A549 (cell line): Measurements from ENCODE around the gene CACNA1C.

ENCODE experiments used
- CTCF ChIP-seq: fragments of >200 bp; sonication (Bioruptor Twin); formaldehyde crosslinking; IDR thresholded peaks from 3 replicates; pipeline ENCODE4 v1.5.1; 2016
- ELK1 ChIP-seq: fragments of 150-350 bp; IDR thresholded peaks from 2 replicates; pipeline ENCODE4 v1.6.1; 2014; ENCODE audit warnings: low read depth, mild to moderate bottlenecking, low read length
- EP300 ChIP-seq, 2 experiments: fragments of >200 bp; sonication (Bioruptor Twin); formaldehyde crosslinking; IDR thresholded peaks; 2 replicates in 1 of 2; 3 replicates in 1 of 2; pipeline ENCODE4 v1.6.1; 2016 to 2017
- ESRRA ChIP-seq: fragments of 150-350 bp; IDR thresholded peaks from 2 replicates; pipeline ENCODE4 v1.6.1; 2014; ENCODE audit warnings: mild to moderate bottlenecking, low read length, borderline replicate concordance
- JUN ChIP-seq, 2 experiments: fragments of >200 bp; sonication (Bioruptor Twin); formaldehyde crosslinking; IDR thresholded peaks; 2 replicates in 1 of 2; 3 replicates in 1 of 2; pipeline ENCODE4 v1.6.1; 2016 to 2017
- MAX ChIP-seq: IDR thresholded peaks from 2 replicates; pipeline ENCODE4 v1.6.1; 2012
- POLR2A ChIP-seq: IDR thresholded peaks from 2 replicates; pipeline ENCODE4 v1.6.1; 2012; ENCODE audit warnings: mild to moderate bottlenecking, low read length
- REST ChIP-seq: fragments of 200-600 bp; sonication (generic); IDR thresholded peaks from 2 replicates; pipeline ENCODE4 v1.6.1; 2016; ENCODE audit warnings: antibody characterized with exemption, mild to moderate bottlenecking, moderate library complexity
- USF2 ChIP-seq: fragments of 450-650 bp; IDR thresholded peaks from 2 replicates; pipeline ENCODE4 v1.6.1; 2014; ENCODE audit warnings: antibody characterized with exemption

- TF ChIP-seq CTCF (no peak), POLR2A (no peak), JUN (IDR thresholded peaks at IDR 0.05) (no peak), USF2 (no peak), EP300 (IDR thresholded peaks at IDR 0.05) (no peak), ESRRA (no peak), MAX (no peak), ELK1 (no peak), REST (no peak)
These were observed 364.8 kb downstream of the CACNA1C start for GRCh38 chr12:2417481-2418160.
